Mesenchymal stem cell (in vitro differentiated cells and primary cell): Measurements from ENCODE around the gene CDH16.

Experiments
- DNase-seq: peaks from one replicate; pipeline ENCODE4 v3.0.0-alpha.2; 2013
- H2AFZ ChIP-seq: one replicate; pipeline ENCODE4 v1.6.1; 2013; ENCODE audit warnings: low read depth, mild to moderate bottlenecking, control low read depth, inconsistent platforms, low read length, moderate library complexity
- H2AK5ac ChIP-seq: 2 replicates; pipeline ENCODE4 v1.6.1; 2013; ENCODE audit warnings: low read length, moderate library complexity, mild to moderate bottlenecking, inconsistent platforms; ENCODE audit not compliant: severe bottlenecking
- H2BK120ac ChIP-seq: one replicate; pipeline ENCODE4 v1.6.1; 2013; ENCODE audit warnings: low read depth, mild to moderate bottlenecking, inconsistent platforms, low read length, moderate library complexity
- H2BK12ac ChIP-seq, 2 experiments: one replicate each; pipeline ENCODE4 v1.6.1; 2013; ENCODE audit warnings: inconsistent platforms in 2 of 2, low read length in 2 of 2, mild to moderate bottlenecking in 2 of 2, moderate library complexity in 2 of 2, control low read depth in 1 of 2
- H2BK15ac ChIP-seq: one replicate; pipeline ENCODE4 v1.6.1; 2013; ENCODE audit warnings: mild to moderate bottlenecking, low read depth, inconsistent platforms; ENCODE audit not compliant: poor library complexity, severe bottlenecking
- H2BK5ac ChIP-seq: 2 replicates; pipeline ENCODE4 v1.6.1; 2013; ENCODE audit warnings: low read depth, mild to moderate bottlenecking, low read length, control low read depth, inconsistent platforms; ENCODE audit not compliant: poor library complexity, severe bottlenecking
- H3K14ac ChIP-seq, 2 experiments: one replicate each; pipeline ENCODE4 v1.6.1; 2013; ENCODE audit warnings: inconsistent platforms in 2 of 2, low read length in 2 of 2, control low read depth in 1 of 2, mild to moderate bottlenecking in 1 of 2, moderate library complexity in 1 of 2
- H3K18ac ChIP-seq, 2 experiments: one replicate each; pipeline ENCODE4 v1.6.1; 2013; ENCODE audit warnings: inconsistent platforms in 2 of 2, low read length in 2 of 2, control low read depth in 1 of 2, low read depth in 1 of 2, mild to moderate bottlenecking in 1 of 2
- H3K23ac ChIP-seq, 2 experiments: one replicate each; pipeline ENCODE4 v1.6.1; 2013; ENCODE audit warnings: inconsistent platforms in 2 of 2, low read length in 2 of 2, mild to moderate bottlenecking in 2 of 2, moderate library complexity in 2 of 2, control low read depth in 1 of 2
- H3K27ac ChIP-seq: 2 replicates; pipeline ENCODE4 v1.5.1; 2013; ENCODE audit warnings: mild to moderate bottlenecking, moderate library complexity, low read length, control low read depth, inconsistent platforms; ENCODE audit not compliant: poor library complexity, severe bottlenecking
- H3K27me3 ChIP-seq, 2 experiments: 2 replicates each; pipeline versions ENCODE4 v1.6.1 to v1.7.0; 2013; ENCODE audit warnings: low read length in 2 of 2, mild to moderate bottlenecking in 2 of 2, moderate library complexity in 2 of 2, control low read depth in 1 of 2, inconsistent platforms in 1 of 2; ENCODE audit not compliant: control insufficient read depth in 1 of 2, insufficient read depth in 1 of 2
- H3K36me3 ChIP-seq, 2 experiments: 2 replicates each; pipeline versions ENCODE4 v1.6.1 to v1.7.0; 2013; ENCODE audit warnings: low read length in 2 of 2, control low read depth in 1 of 2, inconsistent platforms in 1 of 2, low read depth in 1 of 2, mild to moderate bottlenecking in 1 of 2; ENCODE audit not compliant: insufficient read depth in 2 of 2, control insufficient read depth in 1 of 2
- H3K4ac ChIP-seq, 2 experiments: one replicate each; pipeline ENCODE4 v1.6.1; 2013; ENCODE audit warnings: inconsistent platforms in 2 of 2, low read length in 2 of 2, mild to moderate bottlenecking in 2 of 2, moderate library complexity in 2 of 2, control low read depth in 1 of 2, low read depth in 1 of 2
- H3K4me1 ChIP-seq: 2 replicates; pipeline ENCODE4 v1.6.1; 2013; ENCODE audit warnings: low read depth, low read length, control low read depth; ENCODE audit not compliant: control insufficient read depth, insufficient read depth
- H3K4me2 ChIP-seq: 2 replicates; pipeline ENCODE4 v1.6.1; 2013; ENCODE audit warnings: low read length, mild to moderate bottlenecking, inconsistent platforms; ENCODE audit not compliant: poor library complexity, severe bottlenecking
- H3K4me3 ChIP-seq, 2 experiments: 2 replicates each; pipeline versions ENCODE4 v1.5.1 to v1.7.0; 2013; ENCODE audit warnings: low read length in 2 of 2, mild to moderate bottlenecking in 2 of 2, control low read depth in 1 of 2, low read depth in 1 of 2; ENCODE audit not compliant: insufficient read depth in 1 of 2
- H3K79me1 ChIP-seq: replicated peaks from 2 replicates; pipeline ENCODE4 v1.6.1; 2013; ENCODE audit warnings: mild to moderate bottlenecking, control low read depth, low read length, inconsistent platforms; ENCODE audit not compliant: poor library complexity, severe bottlenecking
- H3K9ac ChIP-seq: 2 replicates; pipeline ENCODE4 v1.7.0; 2013; ENCODE audit warnings: mild to moderate bottlenecking, low read length, moderate library complexity
- H3K9me3 ChIP-seq: 2 replicates; pipeline ENCODE4 v1.7.0; 2013; ENCODE audit warnings: mild to moderate bottlenecking, low read length; ENCODE audit not compliant: control insufficient read depth
- H4K8ac ChIP-seq: one replicate; pipeline ENCODE4 v1.6.1; 2013; ENCODE audit warnings: inconsistent platforms, mild to moderate bottlenecking, low read length, moderate library complexity
- H4K91ac ChIP-seq: one replicate; pipeline ENCODE4 v1.6.1; 2013; ENCODE audit warnings: mild to moderate bottlenecking, low read length, inconsistent platforms
- WGBS: methylation state at CpG from one replicate; pipeline ENCODE4 v1.1.7; 2013; ENCODE audit warnings: mixed read lengths; 5-methylcytosine and 5-hydroxymethylcytosine counted together

Gene CDH16

GRCh38 chr16:66931665-66932064 lies 13.0 kb upstream of the CDH16 start:
- no peak overlapping the region for H2AK5ac ChIP-seq
- no peak overlapping the region for H3K18ac ChIP-seq
- no peak overlapping the region for H3K27ac ChIP-seq
- no peaks in the 10 kb centered on the region for H3K27me3 ChIP-seq
- no peak overlapping the region for H4K91ac ChIP-seq
- H4K8ac ChIP-seq, result no peak overlapping the region
- H2BK5ac ChIP-seq, result no peak overlapping the region
- no peak overlapping the region for H3K9ac ChIP-seq
- no peak for DNase-seq
- H2BK120ac ChIP-seq, result no peak overlapping the region
- H3K79me1 ChIP-seq, result peaks cover 16% of the 10 kb centered on the region
- H3K23ac ChIP-seq, result no peak overlapping the region
- no peak overlapping the region for H3K4me2 ChIP-seq
- H2BK15ac ChIP-seq, result no peak overlapping the region
- H3K9me3 ChIP-seq, result no peaks in the 10 kb centered on the region
- no peak overlapping the region for H2AFZ ChIP-seq
- H3K36me3 ChIP-seq, result peaks cover 14 to 15% of the 10 kb centered on the region in 2 experiments
- no peak overlapping the region for H2BK12ac ChIP-seq
- no peak overlapping the region for H3K14ac ChIP-seq
- H3K4me1 ChIP-seq, result peaks cover 47% of the 10 kb centered on the region
- no peak overlapping the region for H3K4me3 ChIP-seq
- WGBS, result 96% methylated on average over 2 of the region's 2 CpGs
- no peak overlapping the region for H3K4ac ChIP-seq

GRCh38 chr16:66930189-66930588 lies 11.5 kb upstream of the CDH16 start:
- H4K91ac ChIP-seq, result no peak overlapping the region
- DNase-seq, result peak; percentile 63
- WGBS, result 91% methylated on average over 3 of the region's 4 CpGs

GRCh38 chr16:66928702-66929388 lies 10.2 kb upstream of the CDH16 start:
- peak overlapping the region in 1 of 2 experiments; percentile 46 for H3K4ac ChIP-seq
- peaks cover 55% of the 10 kb centered on the region for H3K4me1 ChIP-seq
- peaks cover 14 to 15% of the 10 kb centered on the region in 2 experiments for H3K36me3 ChIP-seq
- H2BK12ac ChIP-seq, result peak overlapping the region; percentile 95 to 99
- peak overlapping the region; percentile 28 for H4K91ac ChIP-seq
- H2AK5ac ChIP-seq, result peak overlapping the region; percentile 87
- H3K27ac ChIP-seq, result no peak overlapping the region
- H4K8ac ChIP-seq, result no peak overlapping the region
- no peak overlapping the region for H2BK120ac ChIP-seq
- no peak overlapping the region for H2AFZ ChIP-seq
- H3K4me2 ChIP-seq, result no peak overlapping the region
- H3K79me1 ChIP-seq, result peaks cover 6% of the 10 kb centered on the region
- peaks cover 0 to 9% of the 10 kb centered on the region in 2 experiments for H3K27me3 ChIP-seq
- H3K9me3 ChIP-seq, result no peaks in the 10 kb centered on the region
- H3K9ac ChIP-seq, result peak overlapping the region; percentile 55
- H3K18ac ChIP-seq, result peak overlapping the region in 1 of 2 experiments; percentile 52
- H3K4me3 ChIP-seq, result no peak overlapping the region
- DNase-seq, result peak; percentile 55
- WGBS, result 85% methylated on average over 8 of the region's 10 CpGs
- no peak overlapping the region for H3K14ac ChIP-seq
- peak overlapping the region; percentile 93 for H2BK15ac ChIP-seq
- H2BK5ac ChIP-seq, result no peak overlapping the region
- H3K23ac ChIP-seq, result no peak overlapping the region

More at GRCh38 chr16:66930189-66930588, 11.5 kb upstream of the CDH16 start:
- Histone ChIP-seq H3K23ac (no peak overlapping the region), H3K4ac (no peak overlapping the region), H3K18ac (no peak overlapping the region), H2BK12ac (no peak overlapping the region), H3K4me2 (no peak overlapping the region), H3K27ac (no peak overlapping the region), H2BK120ac (no peak overlapping the region), H3K4me1 (peaks cover 46% of the 10 kb centered on the region), H2AFZ (no peak overlapping the region), H3K27me3 (peaks cover 0 to 4% of the 10 kb centered on the region in 2 experiments), H2BK15ac (no peak overlapping the region), H3K9me3 (no peaks in the 10 kb centered on the region), H4K8ac (no peak overlapping the region), H3K4me3 (no peak overlapping the region), H3K9ac (no peak overlapping the region), H2BK5ac (no peak overlapping the region), H3K36me3 (peaks cover 14 to 15% of the 10 kb centered on the region in 2 experiments), H3K79me1 (peaks cover 8% of the 10 kb centered on the region), H2AK5ac (no peak overlapping the region), H3K14ac (no peak overlapping the region)

- H2BK12ac ChIP-seq, result peak overlapping the region; percentile 95 to 99
- WGBS, result 89% methylated on average over 8 of the region's 8 CpGs
These were observed 9.4 kb upstream of the CDH16 start for GRCh38 chr16:66927918-66928649.

More at GRCh38 chr16:66927918-66928649, 9.4 kb upstream of the CDH16 start:
- Histone ChIP-seq H3K4ac (peak overlapping the region in 1 of 2 experiments; percentile 88), H2AK5ac (peak overlapping the region; percentile 87), H3K27ac (no peak overlapping the region), H3K23ac (no peak overlapping the region), H2AFZ (no peak overlapping the region), H3K14ac (peak overlapping the region in 1 of 2 experiments; percentile 46), H3K27me3 (peaks cover 0 to 12% of the 10 kb centered on the region in 2 experiments), H3K79me1 (no peaks in the 10 kb centered on the region), H3K4me3 (no peak overlapping the region), H3K4me2 (no peak overlapping the region), H2BK5ac (no peak overlapping the region), H3K18ac (peak overlapping the region; percentile 52 to 67), H3K9ac (peak overlapping the region; percentile 55), H3K4me1 (peaks cover 54% of the 10 kb centered on the region), H4K8ac (peak overlapping the region; percentile 79), H2BK120ac (peak overlapping the region; percentile 86), H2BK15ac (no peak overlapping the region), H4K91ac (peak overlapping the region; percentile 87), H3K9me3 (no peaks in the 10 kb centered on the region), H3K36me3 (peaks cover 15 to 21% of the 10 kb centered on the region in 2 experiments)
- DNase-seq, result peak; percentile 40
